ENCODE measurements around the gene AFAP1L1. TPM values are rescaled to one million over a fixed set of nuclear protein-coding genes. Genes with fewer than 3 reads are reported as not detected.
A peak's percentile ranks its signal among the peaks of the same experiment; 100 is the strongest.
"Not testable (repeated sequence)": the region's sequence is repeated elsewhere in the genome, so short reads cannot be mapped to it uniquely, and the experiment has no call there.

The AFAP1L1 gene
- total and polyA plus RNA-seq, 4 donors, result 2.1 to 11.6 (median 4.0) TPM

DNA sequence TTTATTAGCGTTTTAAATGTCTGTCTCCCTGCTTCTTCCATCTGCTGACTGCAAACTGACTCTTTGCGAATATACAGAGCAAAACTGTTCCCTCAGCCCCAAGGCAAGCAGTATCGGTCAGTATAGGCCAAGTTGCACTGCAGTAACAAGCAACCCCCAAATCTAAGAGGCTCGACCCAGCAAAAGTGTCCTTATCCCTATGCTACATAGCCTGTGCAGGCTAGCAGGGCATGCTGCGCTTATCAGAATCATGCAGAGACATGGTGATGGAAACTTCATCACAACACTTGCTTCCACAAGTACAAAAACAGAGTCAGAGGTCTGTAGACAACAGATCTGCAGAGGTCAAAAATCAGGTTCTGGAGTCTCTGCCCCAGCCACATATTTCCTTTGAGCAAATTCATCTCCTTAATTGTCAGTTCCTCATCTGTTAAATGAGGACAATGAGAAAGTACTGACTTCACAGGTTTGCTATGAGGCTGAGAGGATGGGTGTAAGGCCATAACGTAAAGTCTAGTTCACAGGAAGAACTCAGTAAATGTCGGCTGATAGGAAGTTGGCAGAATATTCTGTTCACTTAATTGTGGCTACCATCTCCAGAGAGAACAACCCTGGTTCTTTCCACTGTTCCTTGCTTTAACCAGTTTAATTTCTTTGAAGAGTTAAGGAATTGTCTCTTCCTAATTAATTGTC is 117.0 kb downstream of the AFAP1L1 start:
- Histone ChIP-seq H3K36me3 (ENCODE audit: control insufficient read depth in 4 of 4, insufficient read depth in 3 of 4, low read depth in 1 of 4, low read length in 3 of 4) (no peaks in the 10 kb centered on the region), H3K4me1 (ENCODE audit: control insufficient read depth in 4 of 4, insufficient read depth in 4 of 4, low read length in 3 of 4) (no peaks in the 10 kb centered on the region), H3K4me3 (ENCODE audit: low read depth in 1 of 3, low read length in 3 of 3) (no peak overlapping the region), H3K9ac (ENCODE audit: low read depth in 1 of 2, low read length in 2 of 2) (no peak overlapping the region), H3K27me3 (ENCODE audit: control insufficient read depth in 4 of 4, insufficient read depth in 4 of 4, low read length in 3 of 4) (no peaks in the 10 kb centered on the region), H3K27ac (ENCODE audit: low read depth in 1 of 2, low read length in 2 of 2) (peak overlapping the region in 1 of 2 donors; percentile 23), H3K9me3 (ENCODE audit: control insufficient read depth in 4 of 4, low read length in 3 of 4) (no peaks in the 10 kb centered on the region)
- WGBS, result 77% methylated on average over 7 of the region's 7 CpGs
- TF ChIP-seq YY1 (IDR thresholded peaks at IDR 0.05) (no peak), HNF4G (IDR thresholded peaks at IDR 0.05) (no peak), EGR1 (IDR thresholded peaks at IDR 0.05; ENCODE audit: low read depth in 2 of 2) (no peak), JUND (IDR thresholded peaks at IDR 0.05) (no peak), RAD21 (IDR thresholded peaks at IDR 0.05) (no peak), NR2F2 (IDR thresholded peaks at IDR 0.05) (no peak), FOXA1 (IDR thresholded peaks at IDR 0.05) (no peak), CTCF (IDR thresholded peaks at IDR 0.05; ENCODE audit: low read depth, low read length, missing input control) (no peak), SP1 (IDR thresholded peaks at IDR 0.05) (no peak), GABPA (IDR thresholded peaks at IDR 0.05 in 1 of 2, conservative IDR thresholded peaks at IDR 0.05 in 1 of 2) (no peak), TAF1 (conservative IDR thresholded peaks at IDR 0.05) (no peak), RXRA (IDR thresholded peaks at IDR 0.05) (no peak), HNF4A (conservative IDR thresholded peaks at IDR 0.05) (no peak)
- TF ChIP-seq, protein P1, sequence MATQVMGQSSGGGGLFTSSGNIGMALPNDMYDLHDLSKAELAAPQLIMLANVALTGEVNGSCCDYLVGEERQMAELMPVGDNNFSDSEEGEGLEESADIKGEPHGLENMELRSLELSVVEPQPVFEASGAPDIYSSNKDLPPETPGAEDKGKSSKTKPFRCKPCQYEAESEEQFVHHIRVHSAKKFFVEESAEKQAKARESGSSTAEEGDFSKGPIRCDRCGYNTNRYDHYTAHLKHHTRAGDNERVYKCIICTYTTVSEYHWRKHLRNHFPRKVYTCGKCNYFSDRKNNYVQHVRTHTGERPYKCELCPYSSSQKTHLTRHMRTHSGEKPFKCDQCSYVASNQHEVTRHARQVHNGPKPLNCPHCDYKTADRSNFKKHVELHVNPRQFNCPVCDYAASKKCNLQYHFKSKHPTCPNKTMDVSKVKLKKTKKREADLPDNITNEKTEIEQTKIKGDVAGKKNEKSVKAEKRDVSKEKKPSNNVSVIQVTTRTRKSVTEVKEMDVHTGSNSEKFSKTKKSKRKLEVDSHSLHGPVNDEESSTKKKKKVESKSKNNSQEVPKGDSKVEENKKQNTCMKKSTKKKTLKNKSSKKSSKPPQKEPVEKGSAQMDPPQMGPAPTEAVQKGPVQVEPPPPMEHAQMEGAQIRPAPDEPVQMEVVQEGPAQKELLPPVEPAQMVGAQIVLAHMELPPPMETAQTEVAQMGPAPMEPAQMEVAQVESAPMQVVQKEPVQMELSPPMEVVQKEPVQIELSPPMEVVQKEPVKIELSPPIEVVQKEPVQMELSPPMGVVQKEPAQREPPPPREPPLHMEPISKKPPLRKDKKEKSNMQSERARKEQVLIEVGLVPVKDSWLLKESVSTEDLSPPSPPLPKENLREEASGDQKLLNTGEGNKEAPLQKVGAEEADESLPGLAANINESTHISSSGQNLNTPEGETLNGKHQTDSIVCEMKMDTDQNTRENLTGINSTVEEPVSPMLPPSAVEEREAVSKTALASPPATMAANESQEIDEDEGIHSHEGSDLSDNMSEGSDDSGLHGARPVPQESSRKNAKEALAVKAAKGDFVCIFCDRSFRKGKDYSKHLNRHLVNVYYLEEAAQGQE (IDR thresholded peaks at IDR 0.05), result no peak
- TF ChIP-seq, protein P2, sequence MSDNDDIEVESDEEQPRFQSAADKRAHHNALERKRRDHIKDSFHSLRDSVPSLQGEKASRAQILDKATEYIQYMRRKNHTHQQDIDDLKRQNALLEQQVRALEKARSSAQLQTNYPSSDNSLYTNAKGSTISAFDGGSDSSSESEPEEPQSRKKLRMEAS (IDR thresholded peaks at IDR 0.05), result no peak
- DNase-seq (ENCODE audit: low spot score), result no peak

- H3K9me3 ChIP-seq (ENCODE audit: control insufficient read depth in 4 of 4, low read length in 3 of 4), result no peaks in the 10 kb centered on the region
- no peaks in the 10 kb centered on the region for H3K36me3 ChIP-seq (ENCODE audit: control insufficient read depth in 4 of 4, insufficient read depth in 3 of 4, low read depth in 1 of 4, low read length in 3 of 4)
- no peaks in the 10 kb centered on the region for H3K4me1 ChIP-seq (ENCODE audit: control insufficient read depth in 4 of 4, insufficient read depth in 4 of 4, low read length in 3 of 4)
- H3K27ac ChIP-seq (ENCODE audit: low read depth in 1 of 2, low read length in 2 of 2), result no peak overlapping the region
- 80% methylated on average over 11 of the region's 11 CpGs for WGBS
- no peak for TF ChIP-seq SP1 (IDR thresholded peaks at IDR 0.05)
- no peak for TF ChIP-seq ZBTB33 (IDR thresholded peaks at IDR 0.05)
- H3K4me3 ChIP-seq (ENCODE audit: low read depth in 1 of 3, low read length in 3 of 3), result no peak overlapping the region
- H3K27me3 ChIP-seq (ENCODE audit: control insufficient read depth in 4 of 4, insufficient read depth in 4 of 4, low read length in 3 of 4), result no peaks in the 10 kb centered on the region
- DNase-seq (ENCODE audit: low spot score), result no peak
- no peak overlapping the region for H3K9ac ChIP-seq (ENCODE audit: low read depth in 1 of 2, low read length in 2 of 2)
These were observed 118.2 kb downstream of the AFAP1L1 start for GRCh38 chr5:149389552-149390495.

- WGBS, result 92% methylated on average over 6 of the region's 6 CpGs
- H3K27ac ChIP-seq (ENCODE audit: low read depth in 1 of 2, low read length in 2 of 2); DNase-seq (ENCODE audit: low spot score): not testable (repeated sequence)
These were observed 119.4 kb downstream of the AFAP1L1 start for GRCh38 chr5:149391076-149391475.

More at GRCh38 chr5:149391076-149391475, 119.4 kb downstream of the AFAP1L1 start:
- H3K9ac ChIP-seq (ENCODE audit: low read depth in 1 of 2, low read length in 2 of 2); H3K9me3 ChIP-seq (ENCODE audit: control insufficient read depth in 4 of 4, low read length in 3 of 4); H3K4me1 ChIP-seq (ENCODE audit: control insufficient read depth in 4 of 4, insufficient read depth in 4 of 4, low read length in 3 of 4); H3K36me3 ChIP-seq (ENCODE audit: control insufficient read depth in 4 of 4, insufficient read depth in 3 of 4, low read depth in 1 of 4, low read length in 3 of 4); H3K4me3 ChIP-seq (ENCODE audit: low read depth in 1 of 3, low read length in 3 of 3); H3K27me3 ChIP-seq (ENCODE audit: control insufficient read depth in 4 of 4, insufficient read depth in 4 of 4, low read length in 3 of 4): not testable (repeated sequence)

Data from liver (tissue), 9 donors.